HG03175 (cell line): Measurements from ENCODE around the gene RHBG.

Experiments
- ATAC-seq: cut with Tn5 transposase; IDR thresholded peaks from one replicate; pipeline ENCODE4 v1.9.1; 2021; ENCODE audit warnings: mild to moderate bottlenecking, moderate library complexity; ENCODE audit not compliant: unreplicated experiment

Gene RHBG

DNA sequence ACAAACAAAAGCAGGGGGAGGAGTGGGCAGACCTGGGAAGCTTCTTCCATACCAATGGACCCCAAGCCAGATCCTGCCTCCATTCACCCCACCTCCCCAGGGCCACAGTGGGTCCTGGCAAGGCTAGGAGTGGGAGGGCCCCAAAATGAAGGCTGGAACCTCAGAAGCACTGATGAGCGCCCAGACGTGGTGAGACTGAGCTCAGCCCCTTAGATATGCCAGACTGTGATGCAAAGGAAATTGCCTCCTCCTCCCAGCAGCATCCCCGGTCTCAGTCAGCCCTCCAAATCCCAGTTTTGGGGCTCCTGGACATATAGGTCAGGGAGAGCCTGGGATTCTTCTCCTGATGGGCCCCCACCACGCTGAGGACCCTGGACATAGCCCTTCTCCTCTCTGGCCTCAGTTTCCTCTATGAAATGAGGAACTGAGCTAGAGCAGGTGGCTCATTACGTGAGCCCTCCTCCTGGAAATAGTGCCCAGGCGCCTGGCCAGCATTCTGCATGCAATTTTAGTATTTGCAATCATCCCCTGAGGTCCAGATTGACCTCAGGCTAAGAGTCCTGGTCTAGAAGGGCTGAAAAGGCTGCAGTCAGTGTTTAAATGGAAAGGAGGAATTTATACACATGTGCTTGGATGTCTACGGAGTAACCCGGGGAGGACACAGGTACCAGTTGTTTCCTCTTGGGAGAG, 33.5 kb downstream of the RHBG start:
- ATAC-seq, result no peak

DNA sequence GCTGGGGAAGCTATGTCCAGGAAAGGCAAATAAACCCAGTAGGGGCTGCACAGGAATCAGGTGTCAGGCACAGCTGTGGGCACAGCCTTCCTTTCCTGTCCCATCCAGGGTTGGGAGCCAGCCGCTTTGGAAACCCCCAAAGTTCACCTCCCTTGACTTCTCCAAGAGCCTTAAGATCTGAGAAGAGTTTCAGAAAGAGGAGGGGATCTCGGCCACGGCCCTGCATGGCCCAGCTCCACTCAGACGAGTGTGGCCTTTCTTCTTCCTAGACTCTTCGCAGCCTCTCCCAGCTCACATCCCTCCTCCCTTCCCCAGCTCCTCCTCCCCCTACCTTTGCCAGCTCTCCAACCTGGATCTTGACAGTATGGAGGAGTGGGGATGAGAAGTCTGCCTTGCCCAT, 36.7 kb downstream of the RHBG start:
- no peak for ATAC-seq

DNA sequence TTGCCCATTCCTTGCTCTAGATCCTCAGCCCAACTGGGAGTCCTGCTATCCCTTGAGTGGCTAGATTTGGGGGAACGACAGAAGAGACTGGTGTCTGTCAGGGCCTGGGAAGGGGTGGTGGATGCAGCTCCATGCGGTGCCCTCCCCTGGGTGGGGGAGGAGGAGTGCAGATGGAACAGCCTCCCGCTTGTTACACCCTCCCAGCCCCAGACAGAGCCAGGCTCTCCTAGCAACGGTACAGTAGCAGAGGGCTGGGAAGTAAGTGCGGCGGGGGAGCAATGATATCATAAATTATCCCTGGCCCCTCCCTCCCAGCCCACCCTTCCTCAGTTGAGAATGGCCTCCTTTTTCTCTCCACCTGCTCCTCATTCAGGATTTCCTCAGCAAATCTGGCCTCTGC, 37.2 kb downstream of the RHBG start:
- ATAC-seq, result no peak

DNA sequence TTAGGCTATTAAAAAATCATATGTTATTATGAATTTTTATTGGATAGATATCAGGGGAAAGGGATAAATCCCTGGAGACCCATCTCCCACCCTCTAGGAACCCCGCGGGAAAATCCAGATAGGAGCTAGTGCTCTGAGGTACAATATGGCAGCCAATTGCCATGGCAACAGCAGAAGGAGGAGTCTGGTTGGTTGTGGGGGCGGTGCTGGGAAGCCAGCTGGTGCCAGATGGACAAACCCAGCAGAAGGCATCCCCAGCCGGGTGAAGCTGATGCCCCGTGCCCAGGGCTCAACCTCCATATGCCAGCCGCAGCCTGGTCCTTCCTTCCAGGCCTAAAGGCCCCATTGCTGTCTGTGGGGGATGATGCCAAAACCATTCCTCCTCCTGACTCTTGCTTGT, 38.3 kb downstream of the RHBG start:
- no peak for ATAC-seq

DNA sequence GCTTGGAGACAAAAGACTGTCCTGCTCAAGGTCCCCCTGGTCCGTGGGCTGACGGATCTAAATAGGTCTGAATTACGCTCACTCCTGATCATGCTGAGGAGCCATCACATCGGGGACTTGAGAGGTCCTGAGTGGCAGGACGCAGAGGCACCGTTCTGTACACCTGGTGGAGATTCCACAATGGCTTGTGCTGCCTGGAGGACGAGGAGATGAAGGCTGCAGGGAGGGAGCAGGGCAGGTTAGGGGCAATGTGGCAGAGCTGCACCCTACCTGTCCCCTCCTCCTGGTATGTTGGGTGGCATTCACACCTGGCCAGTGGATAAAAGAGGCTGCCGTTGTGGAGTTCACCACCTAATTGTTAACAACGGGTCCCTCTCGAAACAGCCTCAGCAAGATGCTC, 38.7 kb downstream of the RHBG start:
- ATAC-seq, result no peak

DNA sequence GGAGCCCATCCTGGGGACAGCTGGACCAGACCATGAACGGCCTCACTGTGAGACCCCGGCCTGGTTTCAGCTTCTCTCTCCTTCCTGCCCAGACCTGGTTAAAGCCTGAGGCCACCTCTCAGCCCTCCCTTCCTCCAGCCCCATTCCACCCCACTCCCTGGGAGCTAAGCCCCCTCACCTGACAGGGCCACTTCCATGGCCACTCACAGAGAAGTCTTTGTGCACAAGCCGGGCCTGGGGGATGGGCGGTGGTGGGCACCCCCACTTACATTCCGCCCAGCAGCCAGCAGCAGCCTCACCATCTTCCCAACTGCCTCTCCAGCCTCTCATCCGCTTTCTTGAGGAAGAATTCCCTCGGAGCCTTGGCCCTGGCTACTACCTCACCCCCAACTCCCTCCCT, 40.4 kb downstream of the RHBG start:
- no peak for ATAC-seq

DNA sequence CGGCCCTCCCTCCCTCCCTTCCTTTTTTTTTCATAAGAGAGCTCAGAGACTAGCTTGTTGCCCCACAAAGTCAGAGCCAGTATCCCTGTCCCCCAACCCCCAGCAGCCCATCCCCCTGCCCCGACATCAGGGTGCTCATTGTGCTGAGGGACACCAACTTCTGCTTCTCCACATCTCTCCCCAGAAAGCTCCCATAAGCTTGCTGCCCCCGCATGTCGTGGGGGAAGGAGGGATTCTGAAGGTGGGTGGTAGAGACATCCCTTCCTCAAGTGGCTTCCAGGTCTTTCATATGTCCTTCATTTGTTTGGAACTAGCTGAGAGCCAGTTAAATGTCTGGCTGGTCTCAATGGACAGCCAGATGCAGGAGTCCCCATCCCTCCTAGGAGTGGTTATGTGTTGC, 41.2 kb downstream of the RHBG start:
- ATAC-seq, result no peak

DNA sequence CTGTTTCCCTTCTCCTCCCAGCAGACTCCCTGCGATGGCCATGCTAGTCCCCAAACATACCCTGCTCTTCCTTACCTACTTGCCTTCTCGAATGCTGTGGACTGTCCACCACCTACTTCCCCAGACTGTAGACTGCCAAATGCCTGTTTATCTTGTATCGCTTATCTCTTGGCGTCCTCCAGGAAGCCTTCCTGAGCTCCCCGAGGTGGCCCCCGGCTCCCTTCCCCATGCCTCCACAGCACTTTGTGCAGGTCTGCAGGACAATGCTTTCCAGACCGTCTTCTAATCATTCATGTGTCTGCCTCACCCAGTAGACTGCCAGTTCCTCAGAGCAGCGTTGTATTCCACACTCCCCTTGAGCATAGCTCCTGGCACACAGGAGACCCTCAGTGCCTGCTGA, 41.7 kb downstream of the RHBG start:
- no peak for ATAC-seq

DNA sequence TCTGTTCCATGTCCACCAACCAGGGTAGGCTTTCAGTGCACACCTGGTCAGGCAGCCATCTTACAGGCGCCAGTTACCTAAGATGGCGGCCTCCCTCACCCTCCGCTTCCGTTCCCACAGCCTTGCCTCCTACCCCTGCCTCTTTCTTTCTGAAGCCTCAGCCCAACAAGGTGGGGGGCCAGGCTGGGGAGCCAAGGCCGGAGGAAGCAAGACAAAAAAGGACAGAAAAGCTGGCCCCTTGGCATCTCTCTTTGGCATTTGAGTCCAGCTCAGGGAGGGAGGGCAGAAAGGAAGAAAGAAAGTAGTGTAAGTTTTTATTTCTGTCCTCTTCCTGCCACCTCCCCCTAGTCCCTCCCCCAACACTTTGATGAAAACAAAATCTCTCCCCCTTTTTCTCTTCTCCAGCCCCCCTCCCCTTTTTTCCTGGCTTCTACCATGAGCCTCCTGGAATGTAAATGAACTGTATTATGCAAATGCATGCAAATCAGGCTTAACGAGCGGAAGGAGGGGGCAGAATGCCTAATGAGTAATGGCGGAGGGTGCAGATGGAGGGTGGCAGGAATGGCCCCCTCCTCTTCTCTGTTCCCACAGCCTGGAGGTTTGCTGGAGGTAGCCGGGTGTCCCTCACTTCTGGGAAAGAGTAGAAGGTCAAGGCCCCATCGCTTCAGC, 43.8 kb downstream of the RHBG start:
- ATAC-seq, result no peak

DNA sequence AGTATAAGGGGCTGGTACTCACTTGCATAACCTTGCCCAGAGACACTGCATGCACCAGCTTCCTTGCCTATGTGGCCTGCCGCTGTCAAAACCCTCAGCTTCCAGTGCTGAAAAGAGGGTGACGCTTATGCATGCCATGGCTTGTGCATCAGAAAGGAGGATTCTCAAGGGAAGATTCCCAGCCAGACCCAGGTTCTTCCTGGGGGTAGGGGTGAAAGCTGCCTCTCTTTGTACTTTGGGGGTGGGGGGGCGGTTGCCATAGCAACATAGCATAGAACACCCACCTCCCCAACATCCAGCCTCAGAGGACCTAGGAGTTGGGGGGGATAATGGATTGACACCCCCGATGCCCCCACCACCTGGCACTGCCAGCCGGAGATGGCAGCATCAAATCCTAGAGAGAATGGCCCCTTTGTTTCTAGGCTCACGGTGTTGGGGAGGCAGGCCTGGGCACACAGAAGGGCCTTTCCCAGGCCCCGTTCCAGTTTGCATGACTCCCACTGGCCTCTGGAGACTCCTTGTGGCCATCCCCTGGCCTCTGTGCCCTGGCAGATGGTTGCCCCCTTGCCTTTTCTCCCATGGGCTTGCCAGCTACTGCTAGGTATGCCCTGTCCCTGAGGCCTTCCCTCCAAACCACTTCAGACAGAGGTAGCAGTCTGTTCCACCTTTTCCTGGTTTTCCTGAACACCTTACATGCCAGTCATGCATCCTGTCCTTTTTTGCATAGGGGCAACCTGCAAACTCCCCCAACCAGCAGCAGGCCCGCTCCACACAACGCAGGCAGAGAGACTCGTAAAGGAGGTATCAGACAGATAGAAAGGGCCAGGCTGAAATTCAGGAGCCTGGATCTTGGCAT, 44.6 kb downstream of the RHBG start:
- ATAC-seq, result no peak

DNA sequence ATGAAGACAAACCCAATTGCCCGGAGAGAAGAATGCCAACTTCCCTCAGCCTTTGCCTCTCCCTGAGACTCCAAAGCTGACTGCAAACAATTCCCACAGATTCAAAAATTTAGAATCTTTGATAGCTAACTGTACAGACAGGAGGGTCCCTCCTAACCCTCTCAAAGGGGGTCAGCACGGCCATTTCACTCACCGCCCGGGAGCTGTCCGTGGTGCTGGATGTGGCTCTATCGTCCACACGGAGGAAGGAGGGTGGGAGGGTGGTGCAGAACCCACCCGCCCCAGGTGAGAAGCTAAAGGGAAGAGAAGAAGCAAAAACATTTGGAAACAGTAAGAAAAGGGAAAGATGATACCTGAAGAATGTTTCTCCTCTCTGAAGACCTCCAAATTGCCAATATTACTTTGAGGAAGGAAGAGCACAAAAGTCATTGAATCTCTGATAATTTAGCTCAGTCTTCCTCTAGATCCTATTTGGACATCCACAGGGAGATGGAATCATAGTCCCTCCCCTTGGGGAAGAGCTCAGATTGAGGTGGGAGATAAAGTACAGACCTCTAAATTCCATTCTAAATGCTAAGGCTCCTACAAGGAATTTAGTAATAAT, 45.6 kb downstream of the RHBG start:
- ATAC-seq, result no peak

DNA sequence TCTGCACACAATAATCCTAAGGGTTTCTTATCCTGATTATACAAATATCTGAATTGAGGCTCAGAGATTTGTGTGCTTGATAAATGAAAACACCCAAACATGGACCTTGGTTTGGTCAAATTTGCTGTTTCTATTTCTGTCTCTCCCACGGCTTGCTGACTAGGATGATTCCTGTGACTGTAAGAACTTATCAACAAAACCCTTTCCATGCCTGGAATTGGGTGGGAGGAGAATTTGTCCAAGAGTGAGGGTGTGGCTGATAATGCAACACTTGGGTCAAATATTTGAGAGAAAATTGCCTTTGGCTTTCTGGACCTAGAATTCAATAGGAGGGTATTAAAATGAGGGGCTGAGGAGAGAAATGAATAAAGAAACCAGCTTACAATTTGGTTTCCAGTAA, 48.0 kb downstream of the RHBG start:
- no peak for ATAC-seq

DNA sequence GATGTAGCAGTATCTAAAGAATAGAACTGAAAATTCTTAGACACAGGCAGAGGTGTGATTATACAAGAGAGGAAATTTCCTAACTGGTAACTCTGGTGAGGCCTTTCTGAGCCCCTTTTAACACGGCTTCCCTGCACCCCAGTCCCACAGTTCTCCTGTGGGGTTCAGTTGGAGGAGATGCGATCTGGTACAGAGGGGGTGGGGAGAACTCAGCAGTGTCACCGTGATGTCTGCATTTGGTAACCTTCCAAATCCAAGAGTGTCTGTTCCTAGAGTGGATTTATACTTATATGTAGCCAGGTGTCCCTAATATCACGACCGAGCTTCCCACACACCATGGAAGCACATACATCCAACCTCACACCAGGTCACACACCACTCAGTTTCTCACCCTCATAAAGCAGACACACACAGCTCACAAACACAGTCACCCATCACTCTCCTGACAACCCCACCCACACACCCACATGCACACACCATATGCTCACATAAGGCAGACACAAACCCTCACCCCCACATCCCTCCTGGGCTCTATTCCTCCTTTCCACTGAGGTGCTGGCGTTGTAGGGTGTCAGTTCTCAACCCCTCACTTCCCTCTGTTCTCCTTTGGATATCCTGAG, 48.5 kb downstream of the RHBG start:
- no peak for ATAC-seq

DNA sequence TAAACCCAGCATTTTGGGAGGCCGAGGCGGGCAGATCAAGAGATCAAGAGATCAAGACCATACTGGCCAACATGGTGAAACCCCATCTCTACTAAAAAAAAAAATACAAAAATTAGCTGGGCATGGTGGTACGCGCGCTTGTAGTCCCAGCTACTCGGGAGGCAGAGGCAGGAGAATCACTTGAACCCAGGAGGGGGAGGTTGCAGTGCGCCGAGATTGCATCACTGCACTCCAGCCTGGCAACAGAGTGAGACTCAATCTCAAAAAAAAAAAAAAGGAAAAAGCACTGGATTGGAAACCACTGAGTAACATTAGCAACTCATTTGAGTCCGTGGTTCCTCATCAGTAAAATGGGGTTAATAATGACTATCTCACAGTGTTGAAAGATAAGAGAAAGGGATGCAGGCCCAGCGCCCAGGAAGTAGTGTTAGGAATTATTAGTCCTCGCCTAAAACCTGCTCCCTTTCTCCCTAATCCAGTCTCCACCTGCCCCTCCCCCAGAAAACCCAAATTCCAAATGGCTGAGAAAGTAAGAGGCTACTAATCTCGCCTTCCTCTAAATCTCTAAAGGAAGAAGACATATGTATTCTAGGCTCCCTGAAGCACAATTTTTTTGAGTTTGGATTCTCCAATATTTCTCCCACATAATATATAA, 49.5 kb downstream of the RHBG start:
- no peak for ATAC-seq

DNA sequence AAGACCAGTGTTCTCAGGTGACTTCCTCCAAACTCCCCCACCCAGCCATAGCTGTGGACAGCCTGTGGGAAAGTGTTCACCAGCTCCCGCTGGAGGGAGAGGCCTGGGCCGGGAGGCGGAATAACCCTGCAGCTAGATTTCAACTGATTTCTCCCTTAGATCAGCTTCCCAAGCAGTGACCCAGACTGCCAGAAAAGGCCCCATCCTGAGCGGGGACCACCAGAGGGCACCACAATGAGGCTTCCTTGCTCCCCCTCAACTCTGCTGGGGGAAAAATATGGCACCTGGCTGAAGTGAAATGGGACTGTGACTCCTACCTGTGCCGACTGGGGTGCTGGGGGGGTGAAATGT, 50.8 kb downstream of the RHBG start:
- no peak for ATAC-seq

DNA sequence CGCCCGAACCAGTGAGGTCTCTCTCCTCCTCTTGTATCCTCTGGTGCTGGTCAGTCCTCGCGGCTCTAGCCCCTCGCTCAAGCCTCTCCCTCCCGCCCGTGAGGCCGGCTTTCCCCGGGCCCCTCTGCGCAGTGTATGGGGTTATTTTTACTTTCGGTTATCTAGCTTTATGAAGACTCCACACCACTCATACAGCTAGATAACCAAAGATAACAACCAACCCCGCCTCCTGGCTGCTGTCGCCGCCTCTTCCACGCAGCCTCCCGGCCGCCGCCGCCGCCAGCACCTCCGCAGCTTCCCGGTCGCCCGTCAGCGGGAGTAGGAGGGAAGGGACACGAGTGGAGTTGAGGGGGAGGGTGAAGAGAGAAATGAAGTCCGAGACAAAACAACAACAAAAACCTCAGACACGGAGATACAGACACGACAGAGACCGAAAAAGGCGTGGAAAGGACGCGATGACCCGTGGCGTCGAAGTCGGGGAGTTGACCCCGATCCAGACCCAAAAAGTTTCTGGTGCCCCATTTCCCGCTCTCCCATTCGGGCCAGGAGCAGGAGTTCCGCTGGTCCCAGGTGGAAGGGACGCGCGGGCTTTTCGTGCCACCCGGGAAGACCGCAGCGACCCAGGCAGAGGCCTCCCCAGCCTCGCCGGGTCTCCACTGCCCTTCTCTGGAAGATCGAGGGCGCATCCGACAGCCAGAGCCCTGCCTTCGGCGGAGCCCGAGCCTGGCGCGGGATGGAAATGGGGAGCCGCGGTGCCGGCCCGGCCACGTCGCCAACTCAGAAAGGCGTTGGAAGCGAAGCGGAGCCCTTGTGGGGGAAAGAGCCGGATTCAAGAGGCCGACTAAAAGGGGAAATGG, 51.4 kb downstream of the RHBG start:
- ATAC-seq, result no peak

DNA sequence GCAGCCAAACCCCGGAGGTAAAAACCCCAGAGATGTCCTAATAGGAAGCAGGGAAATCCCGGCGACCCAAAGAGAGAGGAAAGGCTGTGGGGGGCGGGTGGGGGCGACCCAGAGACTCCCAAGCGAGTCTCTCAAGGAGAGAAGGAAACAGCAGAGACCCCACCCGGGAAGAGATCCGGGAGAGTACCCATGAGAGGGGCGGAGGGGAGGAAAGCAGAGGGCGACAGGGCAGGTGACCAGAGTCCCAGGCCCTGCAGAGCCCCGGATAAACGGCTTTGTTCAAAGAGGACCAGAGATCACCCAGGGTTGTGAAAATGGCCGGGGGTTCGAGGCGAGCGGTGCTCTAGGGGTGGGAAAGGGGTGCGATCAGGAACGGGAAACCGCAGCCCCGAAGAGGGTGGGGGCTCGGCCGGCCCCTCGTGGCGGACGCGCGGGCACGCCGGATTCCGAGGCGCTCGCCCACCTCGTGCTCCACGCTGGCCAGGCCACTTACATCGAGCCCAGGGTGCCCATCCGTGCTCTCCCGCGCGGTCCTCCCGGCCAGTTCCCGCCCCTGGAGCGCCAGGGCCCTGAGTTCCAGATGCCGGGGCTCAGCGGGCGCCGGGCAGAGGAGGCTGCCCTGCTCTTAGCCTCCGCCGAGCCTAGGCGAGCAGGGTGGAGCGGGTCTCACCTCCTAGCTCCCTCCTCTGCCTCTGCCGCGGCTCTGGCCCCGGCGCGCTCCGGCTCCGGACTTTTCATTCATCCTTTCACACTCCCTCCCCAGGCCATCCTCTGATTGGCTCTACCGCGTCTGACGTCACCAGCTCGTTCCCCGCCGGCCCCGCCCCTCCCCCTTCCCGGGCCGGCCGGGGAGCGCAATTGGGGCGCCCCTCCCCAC, 52.3 kb downstream of the RHBG start:
- ATAC-seq, result peak; percentile 71

DNA sequence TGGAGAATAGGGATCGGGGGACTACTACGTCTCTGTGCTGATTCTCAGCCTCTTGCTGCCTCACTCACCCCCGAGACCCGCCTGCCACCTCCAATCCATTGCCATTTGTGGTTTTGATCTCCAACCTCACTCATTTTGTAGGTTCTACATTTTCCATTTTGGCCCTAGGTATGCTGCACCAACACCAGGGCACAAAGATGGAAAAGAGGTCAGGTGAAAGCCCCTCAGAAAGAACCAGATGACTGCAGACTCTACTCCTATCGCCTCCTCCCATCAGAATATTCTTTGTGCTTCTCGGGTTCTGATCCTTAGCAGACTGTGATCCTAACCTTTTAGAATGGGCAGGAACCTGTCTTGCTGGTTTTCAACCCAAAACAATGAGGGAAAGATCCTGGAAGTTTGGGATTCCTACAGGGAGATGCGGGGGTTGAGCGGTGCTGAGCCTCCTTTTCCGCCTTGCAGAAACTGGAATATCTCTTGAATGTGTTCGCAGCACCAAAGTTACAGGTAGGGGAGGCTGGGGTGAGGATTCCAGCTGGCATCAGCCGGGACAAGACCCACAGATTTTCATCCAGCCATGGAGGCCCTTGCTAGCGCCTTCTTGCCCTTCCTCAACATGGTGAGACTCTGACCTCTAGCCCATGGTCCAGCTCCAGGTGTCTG, 53.1 kb downstream of the RHBG start:
- ATAC-seq, result no peak
